GM18526 (cell line): ENCODE data around the gene ZC3H12C.

Source experiments
- POLR2A ChIP-seq: IDR thresholded peaks from 3 replicates; pipeline ENCODE4 v1.6.1; 2011; ENCODE audit not compliant: insufficient read length; ENCODE audit errors: extremely low read depth

ZC3H12C gene

GRCh38 chr11:110173811-110174644 lies 80.8 kb downstream of the ZC3H12C start:
- TF ChIP-seq POLR2A, result no peak

DNA sequence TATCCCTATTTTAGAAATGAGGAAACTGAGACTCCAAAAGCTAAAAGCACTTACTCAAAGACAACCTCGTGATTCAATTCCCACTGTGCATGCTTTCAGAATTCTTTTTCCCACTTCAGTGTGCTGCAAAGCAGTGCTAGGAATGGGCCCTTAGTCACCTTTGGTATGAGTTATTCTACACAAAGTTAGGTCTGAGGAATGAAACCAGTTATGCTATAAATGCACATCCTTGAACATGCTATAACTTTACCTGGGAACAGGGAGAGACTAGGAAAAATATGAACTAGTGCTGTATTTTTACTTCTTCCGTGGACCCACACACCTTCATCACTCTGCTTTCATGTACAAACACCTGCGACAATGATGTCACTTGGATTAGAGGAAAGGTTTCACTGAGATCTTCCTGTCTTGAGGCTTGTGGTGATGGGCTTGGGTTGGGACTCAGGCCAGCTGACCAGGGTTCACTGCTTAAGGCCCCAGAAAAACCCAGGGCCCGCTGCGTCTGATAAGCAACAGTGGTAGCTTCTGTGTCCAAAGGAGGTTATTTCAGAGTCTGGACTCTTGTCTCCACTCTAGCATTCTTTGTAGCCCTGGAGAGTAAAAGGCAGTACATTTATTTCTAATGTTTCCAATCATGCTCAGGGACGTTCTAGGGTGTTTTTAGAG lies 81.6 kb downstream of the ZC3H12C start:
- no peak for TF ChIP-seq POLR2A

GRCh38 chr11:110176366-110177085 lies 83.3 kb downstream of the ZC3H12C start:
- no peak for TF ChIP-seq POLR2A

DNA sequence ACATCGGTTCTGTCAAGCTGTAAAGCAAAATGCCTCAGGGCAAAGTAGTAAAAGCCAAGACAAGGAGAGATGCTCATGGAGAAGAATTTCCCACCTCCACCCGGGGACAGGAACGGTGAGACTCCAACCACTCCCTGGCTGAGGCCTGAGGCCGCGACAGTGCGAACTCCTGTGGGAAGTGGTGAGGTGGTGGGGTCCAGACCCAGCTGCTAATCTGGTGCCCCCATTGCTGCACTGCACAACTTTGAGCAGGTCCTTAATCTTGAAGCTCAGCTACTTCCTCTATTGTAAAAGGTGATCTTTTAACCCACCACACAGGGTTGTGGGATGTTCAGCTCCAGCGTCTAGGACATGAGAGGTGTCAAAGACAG lies 83.9 kb downstream of the ZC3H12C start:
- TF ChIP-seq POLR2A, result no peak

- TF ChIP-seq POLR2A, result no peak
These were observed 85.9 kb downstream of the ZC3H12C start for GRCh38 chr11:110179064-110179463.

- no peak for TF ChIP-seq POLR2A
These were observed 89.7 kb downstream of the ZC3H12C start for GRCh38 chr11:110182886-110183285.

DNA sequence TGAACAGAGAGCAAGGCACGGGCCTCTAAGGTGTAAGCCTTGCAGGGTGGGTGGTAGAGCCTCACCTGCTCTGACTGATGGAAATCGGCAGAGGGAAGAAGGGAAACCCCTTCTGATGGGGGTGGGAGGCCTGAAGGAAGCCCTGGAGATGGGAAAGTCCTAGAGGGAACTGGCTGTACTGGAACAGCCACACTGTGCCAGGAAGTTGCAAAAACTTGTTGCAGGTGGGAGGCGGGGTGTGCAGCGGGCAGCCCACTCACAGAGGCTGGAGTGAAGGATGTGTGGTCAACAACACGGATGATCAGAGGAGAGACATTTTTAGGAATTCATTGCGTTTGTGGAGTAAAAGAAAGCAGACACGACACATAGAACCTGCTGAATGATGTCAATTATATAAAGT lies 91.3 kb downstream of the ZC3H12C start:
- no peak for TF ChIP-seq POLR2A

DNA sequence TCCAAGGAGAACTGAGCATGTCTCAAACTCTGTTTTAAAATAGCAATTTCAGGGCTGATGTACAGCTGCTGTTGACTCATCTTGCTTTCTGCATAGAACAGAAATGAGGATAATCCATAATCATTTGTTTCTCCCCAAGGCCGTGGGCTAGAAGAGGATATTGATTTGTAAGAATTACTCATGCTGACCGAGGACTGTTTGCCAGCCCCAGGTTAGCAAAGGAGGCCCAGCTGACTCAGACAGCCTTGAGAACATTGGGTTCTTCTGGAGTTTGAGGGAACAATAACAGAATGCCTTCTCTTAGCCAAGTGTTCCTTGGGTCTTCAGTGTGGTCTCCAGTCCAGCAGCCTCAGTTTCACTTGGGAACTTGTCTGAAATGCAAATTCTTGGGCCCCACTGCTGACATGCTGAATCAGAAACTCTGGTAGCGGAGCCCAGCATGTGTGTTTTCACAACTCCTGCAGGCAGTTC lies 92.0 kb downstream of the ZC3H12C start:
- no peak for TF ChIP-seq POLR2A

- TF ChIP-seq POLR2A, result no peak
These were observed 92.4 kb downstream of the ZC3H12C start for GRCh38 chr11:110185599-110185998.

GRCh38 chr11:110186456-110186855 lies 93.3 kb downstream of the ZC3H12C start:
- TF ChIP-seq POLR2A, result no peak

DNA sequence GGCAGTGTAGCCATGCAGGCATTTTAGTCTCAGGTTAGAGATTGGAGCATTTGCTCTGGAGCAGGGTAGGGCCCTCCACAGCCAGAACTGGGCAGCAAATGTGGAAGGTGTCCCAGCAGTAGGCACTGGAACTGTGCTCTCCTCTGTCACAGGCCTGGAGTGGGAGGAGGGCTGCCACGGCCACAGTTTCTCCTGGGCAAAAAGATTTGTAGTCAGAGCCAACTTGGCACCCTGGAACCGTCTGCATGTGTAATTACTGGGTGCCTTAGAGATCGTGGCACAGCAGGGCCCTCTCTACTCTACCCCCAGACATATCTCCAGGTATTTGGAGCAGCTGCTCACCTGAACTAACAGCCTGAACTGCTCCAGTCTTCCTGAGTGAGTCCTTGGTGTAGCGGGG lies 93.7 kb downstream of the ZC3H12C start:
- no peak for TF ChIP-seq POLR2A

DNA sequence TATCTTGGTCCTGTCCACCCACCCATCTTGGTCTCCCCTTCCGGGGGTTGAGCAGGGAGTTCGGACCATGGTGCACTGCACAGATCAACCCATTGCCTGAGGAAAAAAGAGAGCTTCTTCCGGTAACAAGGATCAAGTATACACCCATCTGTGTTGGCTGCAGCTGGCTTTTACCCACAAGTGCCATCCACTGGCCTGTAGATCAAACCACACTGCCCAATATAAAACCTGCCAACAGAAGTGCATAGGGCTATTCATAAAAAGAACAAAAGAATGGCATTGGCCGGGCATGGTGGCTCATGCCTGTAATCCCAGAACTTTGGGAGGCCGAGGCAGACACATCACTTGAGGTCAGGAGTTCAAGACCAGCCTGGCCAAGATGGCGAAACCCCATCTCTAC lies 94.5 kb downstream of the ZC3H12C start:
- no peak for TF ChIP-seq POLR2A

GRCh38 chr11:110190885-110191284 lies 97.7 kb downstream of the ZC3H12C start:
- TF ChIP-seq POLR2A, result no peak

GRCh38 chr11:110196241-110196754 lies 103.1 kb downstream of the ZC3H12C start:
- no peak for TF ChIP-seq POLR2A

- no peak for TF ChIP-seq POLR2A
These were observed 103.8 kb downstream of the ZC3H12C start for GRCh38 chr11:110196884-110197420.
